ENCODE data around the gene CCNK. TPM values are rescaled to one million over a fixed set of nuclear protein-coding genes. Genes with fewer than 3 reads are reported as not detected.

Gene CCNK
- total RNA-seq, 2 experiments from 2014 or later = 140 to 151 TPM

DNA sequence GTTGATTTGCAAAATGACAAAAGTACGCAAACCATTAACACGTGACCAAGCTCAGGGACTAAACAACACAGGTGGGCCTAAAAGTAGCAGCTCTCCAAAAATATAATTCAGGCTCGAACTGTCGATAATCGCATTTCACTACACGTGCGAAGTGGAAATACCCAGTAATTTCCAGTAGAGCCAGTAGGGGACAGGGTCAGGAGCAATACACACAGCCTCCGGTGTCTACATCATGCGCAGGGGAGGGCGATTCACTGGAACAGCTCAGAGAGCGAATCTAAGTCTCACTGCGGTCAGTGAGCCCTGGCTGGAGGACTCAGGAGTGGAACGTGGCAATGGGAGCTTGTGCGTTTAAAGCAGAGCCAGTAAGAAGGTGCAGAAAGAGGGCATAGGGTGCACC lies 40.9 kb upstream of the CCNK start:
- H3K4me3 ChIP-seq (ENCODE audit: low read length) = no peak overlapping the region
- Mint-ChIP-seq H3K4me1 (ENCODE audit: low read depth) (peaks cover 70% of the 10 kb centered on the region), H3K36me3 (ENCODE audit: low read depth) (peaks cover 84% of the 10 kb centered on the region), H3K27me3 (no peaks in the 10 kb centered on the region), H3K4me3 (no peak overlapping the region), H3K27ac (no peak overlapping the region), H3K9me3 (no peaks in the 10 kb centered on the region)
- H3K27ac ChIP-seq (ENCODE audit: low read depth in 1 of 2, low read length in 2 of 2) = no peak overlapping the region
- no peaks in the 10 kb centered on the region for H3K9me3 ChIP-seq (ENCODE audit: control insufficient read depth in 1 of 2, insufficient read depth in 1 of 2, low read length in 2 of 2)
- no peak for ATAC-seq (ENCODE audit: poor library complexity)
- POLR2A ChIA-PET = no interaction called here
- TF ChIP-seq, protein P1, sequence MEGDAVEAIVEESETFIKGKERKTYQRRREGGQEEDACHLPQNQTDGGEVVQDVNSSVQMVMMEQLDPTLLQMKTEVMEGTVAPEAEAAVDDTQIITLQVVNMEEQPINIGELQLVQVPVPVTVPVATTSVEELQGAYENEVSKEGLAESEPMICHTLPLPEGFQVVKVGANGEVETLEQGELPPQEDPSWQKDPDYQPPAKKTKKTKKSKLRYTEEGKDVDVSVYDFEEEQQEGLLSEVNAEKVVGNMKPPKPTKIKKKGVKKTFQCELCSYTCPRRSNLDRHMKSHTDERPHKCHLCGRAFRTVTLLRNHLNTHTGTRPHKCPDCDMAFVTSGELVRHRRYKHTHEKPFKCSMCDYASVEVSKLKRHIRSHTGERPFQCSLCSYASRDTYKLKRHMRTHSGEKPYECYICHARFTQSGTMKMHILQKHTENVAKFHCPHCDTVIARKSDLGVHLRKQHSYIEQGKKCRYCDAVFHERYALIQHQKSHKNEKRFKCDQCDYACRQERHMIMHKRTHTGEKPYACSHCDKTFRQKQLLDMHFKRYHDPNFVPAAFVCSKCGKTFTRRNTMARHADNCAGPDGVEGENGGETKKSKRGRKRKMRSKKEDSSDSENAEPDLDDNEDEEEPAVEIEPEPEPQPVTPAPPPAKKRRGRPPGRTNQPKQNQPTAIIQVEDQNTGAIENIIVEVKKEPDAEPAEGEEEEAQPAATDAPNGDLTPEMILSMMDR (IDR thresholded peaks at IDR 0.05) = no peak
- H3K27me3 ChIP-seq (ENCODE audit: control insufficient read depth in 1 of 2, insufficient read depth in 2 of 2, low read length in 2 of 2) = no peaks in the 10 kb centered on the region
- intact Hi-C loops (cut with DNase I, micrococcal nuclease) = no loop called here
- CTCF ChIA-PET = no interaction called here
- H3K36me3 ChIP-seq (ENCODE audit: insufficient read depth, low read length) = peaks cover 33% of the 10 kb centered on the region
- DNase-seq = no peak
- peaks cover 39% of the 10 kb centered on the region for H3K4me1 ChIP-seq (ENCODE audit: insufficient read depth, low read length)

DNA sequence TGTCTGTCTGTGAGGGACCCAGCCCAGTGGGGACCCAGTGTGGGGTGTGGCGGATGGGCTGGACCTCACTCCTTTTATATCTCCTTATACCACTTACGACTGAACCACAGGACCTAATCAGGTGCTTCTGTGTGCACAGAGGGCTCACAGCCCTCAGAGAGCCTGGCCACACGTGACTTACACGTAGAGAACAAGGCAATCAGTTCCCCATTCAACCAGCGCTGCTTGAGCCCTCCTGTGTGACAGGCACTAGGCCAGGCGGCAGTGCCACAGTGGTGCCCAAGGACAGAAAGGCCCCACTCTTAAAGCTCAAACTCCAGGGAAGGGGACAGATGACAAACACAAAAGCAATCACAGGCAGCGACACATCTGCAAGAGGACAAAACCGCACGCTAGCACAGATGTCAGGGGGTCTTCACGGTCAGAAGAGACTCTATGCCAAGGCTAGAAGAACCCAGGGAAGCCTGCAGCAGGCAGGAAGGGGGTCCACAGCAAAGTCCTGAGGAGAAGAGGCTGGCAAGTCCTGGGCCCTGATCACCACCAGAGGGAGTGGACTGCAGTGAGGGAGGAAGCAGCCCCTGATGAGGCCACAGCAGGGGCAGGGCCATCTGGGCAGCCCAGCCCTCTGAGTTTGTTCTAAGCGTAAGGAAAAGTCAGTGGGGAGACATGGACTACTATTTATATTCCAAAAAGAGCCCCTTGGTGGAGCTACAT lies 39.9 kb upstream of the CCNK start:
- ChIA-PET POLR2A (no interaction called here), CTCF (no interaction called here)
- ATAC-seq (ENCODE audit: poor library complexity) = no peak

DNA sequence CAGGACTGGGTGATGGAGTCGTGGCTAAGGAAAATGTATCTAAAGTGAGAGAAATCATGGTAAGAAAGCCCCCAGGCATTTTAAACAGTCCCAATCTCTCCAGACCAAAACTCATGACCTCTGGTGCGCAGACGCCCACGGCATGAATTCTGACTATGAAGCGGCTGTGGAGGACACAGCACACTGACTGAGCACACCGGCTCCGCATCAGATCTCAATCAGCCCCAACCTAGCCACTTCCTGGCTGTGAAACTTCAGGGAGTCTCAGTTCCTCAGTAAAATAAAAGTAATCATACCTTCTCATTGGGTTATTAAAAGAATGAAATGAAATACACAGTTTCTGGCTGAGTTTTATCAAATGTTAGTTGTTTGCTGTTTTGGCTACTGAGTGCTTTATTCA lies 39.3 kb upstream of the CCNK start:
- no peaks in the 10 kb centered on the region for H3K27me3 Mint-ChIP-seq
- ChIA-PET CTCF (no interaction called here), POLR2A (no interaction called here)
- H3K4me1 Mint-ChIP-seq (ENCODE audit: low read depth) = peaks cover 54% of the 10 kb centered on the region
- peaks cover 82% of the 10 kb centered on the region for H3K36me3 Mint-ChIP-seq (ENCODE audit: low read depth)
- TF ChIP-seq, protein P1 (IDR thresholded peaks at IDR 0.05) = no peak
- H3K27ac Mint-ChIP-seq = peak overlapping the region; percentile 21
- H3K9me3 Mint-ChIP-seq = no peaks in the 10 kb centered on the region
- H3K27ac ChIP-seq (ENCODE audit: low read depth in 1 of 2, low read length in 2 of 2) = peak overlapping the region in 1 of 2 donors; percentile 13
- peaks cover 23% of the 10 kb centered on the region for H3K4me1 ChIP-seq (ENCODE audit: insufficient read depth, low read length)
- no peak overlapping the region for H3K4me3 ChIP-seq (ENCODE audit: low read length)
- H3K27me3 ChIP-seq (ENCODE audit: control insufficient read depth in 1 of 2, insufficient read depth in 2 of 2, low read length in 2 of 2) = no peaks in the 10 kb centered on the region
- peaks cover 37% of the 10 kb centered on the region for H3K36me3 ChIP-seq (ENCODE audit: insufficient read depth, low read length)
- no peak for ATAC-seq (ENCODE audit: poor library complexity)
- peak in 2 of 14 experiments; percentile 8 to 23 for DNase-seq
- H3K9me3 ChIP-seq (ENCODE audit: control insufficient read depth in 1 of 2, insufficient read depth in 1 of 2, low read length in 2 of 2) = no peaks in the 10 kb centered on the region
- no peak overlapping the region for H3K4me3 Mint-ChIP-seq
- intact Hi-C loops (cut with DNase I, micrococcal nuclease) = no loop called here

More for the DNA sequence above, 39.9 kb upstream of the CCNK start:
- no peak overlapping the region for H3K4me3 Mint-ChIP-seq
- Histone ChIP-seq H3K9me3 (ENCODE audit: control insufficient read depth in 1 of 2, insufficient read depth in 1 of 2, low read length in 2 of 2) (no peaks in the 10 kb centered on the region), H3K36me3 (ENCODE audit: insufficient read depth, low read length) (peaks cover 34% of the 10 kb centered on the region), H3K27ac (ENCODE audit: low read depth in 1 of 2, low read length in 2 of 2) (peak overlapping the region in 1 of 2 donors; percentile 13), H3K27me3 (ENCODE audit: control insufficient read depth in 1 of 2, insufficient read depth in 2 of 2, low read length in 2 of 2) (no peaks in the 10 kb centered on the region), H3K4me3 (ENCODE audit: low read length) (no peak overlapping the region), H3K4me1 (ENCODE audit: insufficient read depth, low read length) (peaks cover 29% of the 10 kb centered on the region)
- TF ChIP-seq, protein P1 (IDR thresholded peaks at IDR 0.05) = no peak
- no peaks in the 10 kb centered on the region for H3K27me3 Mint-ChIP-seq
- no peaks in the 10 kb centered on the region for H3K9me3 Mint-ChIP-seq
- H3K36me3 Mint-ChIP-seq (ENCODE audit: low read depth) = peaks cover 82% of the 10 kb centered on the region
- intact Hi-C loops (cut with DNase I, micrococcal nuclease) = no loop called here
- H3K27ac Mint-ChIP-seq = peak overlapping the region; percentile 21
- no peak for DNase-seq
- H3K4me1 Mint-ChIP-seq (ENCODE audit: low read depth) = peaks cover 61% of the 10 kb centered on the region

Data from CD4-positive, alpha-beta T cell (primary cell).